PC-3 (cell line): ENCODE results near the gene ALDH7A1. TPM values are rescaled to one million over a fixed set of nuclear protein-coding genes. Genes with fewer than 3 reads are reported as not detected.

Experiments used
- ATAC-seq: fragments of 200-7000 bp; cut with Tn5 transposase; 2 replicates; pipeline ENCODE4 v1.9.1; 2020; ENCODE audit warnings: mild to moderate bottlenecking, moderate library complexity
- BruUV-seq: library from RNA; stranded (reverse); fragments of 400-500 nt; replicated peaks from 2 replicates; lab custom pipeline; 2021; lab: Mats Ljungman, UMichigan
- CTCF ChIA-PET: fragments of 300-600 bp; sonication (Branson Sonifier 250); formaldehyde crosslinking; loops from one replicate; lab custom pipeline; 2022; ENCODE audit warnings: antibody characterized with exemption; lab: Charles Lee
- POLR2A ChIA-PET: fragments of 300-600 bp; sonication (Branson Sonifier 250); formaldehyde crosslinking; loops from one replicate; lab custom pipeline; 2022; ENCODE audit warnings: antibody characterized with exemption; ENCODE audit not compliant: unreplicated experiment; lab: Charles Lee
- DNase-seq: peaks from one replicate; pipeline ENCODE4 v3.0.0-alpha.2; 2015
- H2AFZ ChIP-seq: fragments of 300-600 bp; sonication (generic); 2 replicates; pipeline ENCODE4 v1.6.0; 2016; ENCODE audit warnings: antibody characterized with exemption, low read length
- H3F3A ChIP-seq: fragments of 300-600 bp; sonication (generic); one replicate; pipeline ENCODE4 v1.6.0; 2017; ENCODE audit warnings: antibody characterized with exemption, low read length, control low read depth, mild to moderate bottlenecking; ENCODE audit not compliant: unreplicated experiment
- H3K27ac ChIP-seq: fragments of 300-600 bp; sonication (generic); 2 replicates; pipeline ENCODE4 v1.5.1; 2016; ENCODE audit warnings: mild to moderate bottlenecking, low read length
- H3K27me3 ChIP-seq: fragments of 300-600 bp; sonication (generic); 2 replicates; pipeline ENCODE4 v1.6.1; 2016; ENCODE audit warnings: low read length, mixed read lengths
- H3K36me3 ChIP-seq: fragments of 300-600 bp; sonication (generic); 2 replicates; pipeline ENCODE4 v1.6.1; 2016; ENCODE audit warnings: low read depth, mixed run types, low read length, mixed read lengths
- H3K4me1 ChIP-seq: fragments of 300-600 bp; sonication (generic); 2 replicates; pipeline ENCODE4 v1.5.1; 2016; ENCODE audit warnings: low read length; ENCODE audit not compliant: insufficient read depth
- H3K4me2 ChIP-seq: fragments of 300-600 bp; sonication (generic); 2 replicates; pipeline ENCODE4 v1.6.0; 2016; ENCODE audit warnings: low read length
- H3K4me3 ChIP-seq: fragments of 300-600 bp; sonication (generic); 2 replicates; pipeline ENCODE4 v1.5.1; 2016; ENCODE audit warnings: mild to moderate bottlenecking, low read length, mixed read lengths
- H3K79me2 ChIP-seq: fragments of 300-600 bp; sonication (generic); 2 replicates; pipeline ENCODE4 v1.6.1; 2017; ENCODE audit warnings: low read length, mixed read lengths
- H3K9ac ChIP-seq: fragments of 300-600 bp; sonication (generic); 2 replicates; pipeline ENCODE4 v1.6.0; 2016; ENCODE audit warnings: mild to moderate bottlenecking, low read length
- H3K9me2 ChIP-seq: fragments of 300-600 bp; sonication (generic); replicated peaks from 2 replicates; pipeline ENCODE4 v1.6.1; 2016; ENCODE audit warnings: mixed run types, low read length, mixed read lengths
- H3K9me3 ChIP-seq: fragments of 300-600 bp; sonication (generic); 2 replicates; pipeline ENCODE4 v1.6.1; 2016; ENCODE audit warnings: low read length, mixed read lengths
- H4K20me1 ChIP-seq: fragments of 300-600 bp; sonication (generic); 2 replicates; pipeline ENCODE4 v1.6.1; 2016; ENCODE audit warnings: low read length, mixed read lengths
- CTCF ChIP-seq: fragments of 300-600 bp; sonication (generic); conservative IDR thresholded peaks from 2 replicates; pipeline ENCODE4 v1.5.1; 2017; ENCODE audit warnings: antibody characterized with exemption, low read depth, mild to moderate bottlenecking, low read length
- EZH2 ChIP-seq: fragments of 300-600 bp; sonication (generic); IDR thresholded peaks from one replicate; pipeline ENCODE4 v1.6.1; 2017; ENCODE audit warnings: antibody characterized with exemption, mild to moderate bottlenecking, low read length; ENCODE audit not compliant: unreplicated experiment
- EZH2phosphoT487 ChIP-seq: fragments of 300-600 bp; sonication (generic); IDR thresholded peaks from 2 replicates; pipeline ENCODE4 v1.6.1; 2018; ENCODE audit warnings: mild to moderate bottlenecking, antibody characterized with exemption, low read length, borderline replicate concordance
- intact Hi-C: fragments of 100-400 bp; cut with micrococcal nuclease; formaldehyde crosslinking; loops from 2 replicates; pipeline ENCODE4 v1.9.0; 2023
- total RNA-seq: library from RNA; depleted of rRNA; stranded (reverse); fragments of >200 nt; gene quantifications from 2 replicates; pipeline ENCODE4 v1.2.3, GENCODE V29; 2014

ALDH7A1 gene
- total RNA-seq, 1 experiment from 2014 or later: 45.9 TPM

DNA sequence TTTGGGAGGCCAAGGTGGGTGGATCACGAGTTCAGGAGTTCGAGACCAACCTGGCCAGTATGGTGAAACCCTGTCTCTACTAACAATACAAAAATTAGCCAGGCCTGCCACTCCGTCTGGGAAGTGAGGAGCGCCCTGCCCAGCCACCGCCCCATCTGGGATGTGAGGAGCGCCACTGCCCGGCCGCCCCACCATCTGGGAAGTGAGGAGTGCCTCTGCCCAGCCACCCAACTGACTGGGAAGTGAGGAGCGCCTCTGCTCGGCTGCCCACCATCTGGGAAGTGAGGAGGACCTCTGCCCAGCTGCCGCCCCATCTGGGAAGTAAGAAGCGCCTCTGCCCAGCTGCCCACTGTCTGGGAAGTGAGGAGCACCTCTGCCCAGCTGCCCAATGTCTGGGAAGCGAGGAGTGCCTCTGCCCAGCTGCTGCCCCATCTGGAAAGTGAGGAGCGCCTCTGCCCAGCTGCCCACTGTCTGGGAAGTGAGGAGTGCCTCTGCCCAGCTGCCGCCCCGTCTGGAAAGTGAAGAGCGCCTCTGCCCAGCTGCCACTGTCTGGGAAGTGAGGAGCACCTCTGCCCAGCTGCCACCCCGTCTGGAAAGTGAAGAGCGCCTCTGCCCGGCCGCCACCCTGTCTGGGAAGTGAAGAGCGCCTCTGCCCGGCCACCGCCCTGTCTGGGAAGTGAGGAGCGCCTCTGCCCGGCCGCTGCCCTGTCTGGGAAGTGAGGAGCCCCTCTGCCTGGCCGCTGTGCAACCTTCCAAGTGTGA, 5.3 kb downstream of the ALDH7A1 start:
- H3K79me2 ChIP-seq: peaks cover 34% of the 10 kb centered on the region
- ChIA-PET CTCF (no interaction called here), POLR2A (no interaction called here)
- H3K27ac ChIP-seq: no peak overlapping the region
- H3K4me1 ChIP-seq: 0 out of 2 replicates have a peak, but pooled peaks cover 5% of the 10 kb centered on the region
- H3K4me3 ChIP-seq: no peak overlapping the region
- TF ChIP-seq EZH2: no peak
- TF ChIP-seq EZH2phosphoT487: no peak
- TF ChIP-seq CTCF: no peak
- DNase-seq (no peak), ATAC-seq (no peak)
- no peak overlapping the region for H3K4me2 ChIP-seq
- no peak overlapping the region for H2AFZ ChIP-seq
- no peaks in the 10 kb centered on the region for H4K20me1 ChIP-seq
- no peaks in the 10 kb centered on the region for H3K27me3 ChIP-seq
- H3K9ac ChIP-seq: no peak overlapping the region
- H3F3A ChIP-seq: no peaks in the 10 kb centered on the region
- intact Hi-C loops: loop anchor here (10.0 kb wide), 1 partner anchor 165 kb away; the partner anchor contains the start of gene GRAMD2B
- no TSS peak for BruUV-seq
- no peaks in the 10 kb centered on the region for H3K9me2 ChIP-seq
- no peaks in the 10 kb centered on the region for H3K9me3 ChIP-seq
- H3K36me3 ChIP-seq: peaks cover 8% of the 10 kb centered on the region

- H2AFZ ChIP-seq: no peak overlapping the region
- no peak overlapping the region for H3K9ac ChIP-seq
- H3K27me3 ChIP-seq: no peaks in the 10 kb centered on the region
- H3K36me3 ChIP-seq: peaks cover 8% of the 10 kb centered on the region
- ChIA-PET CTCF (no interaction called here), POLR2A (no interaction called here)
- intact Hi-C loops: no loop called here
- no peaks in the 10 kb centered on the region for H3K9me3 ChIP-seq
- no peaks in the 10 kb centered on the region for H3F3A ChIP-seq
- H3K4me1 ChIP-seq: 0 out of 2 replicates have a peak, but pooled peaks cover 5% of the 10 kb centered on the region
- BruUV-seq: no TSS peak
- H3K4me3 ChIP-seq: no peak overlapping the region
- H4K20me1 ChIP-seq: no peaks in the 10 kb centered on the region
- ATAC-seq: no peak
- no peak overlapping the region for H3K27ac ChIP-seq
- no peak overlapping the region for H3K4me2 ChIP-seq
- TF ChIP-seq EZH2 (no peak), EZH2phosphoT487 (no peak), CTCF (no peak)
- DNase-seq: no peak
- no peaks in the 10 kb centered on the region for H3K9me2 ChIP-seq
- H3K79me2 ChIP-seq: peaks cover 14% of the 10 kb centered on the region
Measured at GRCh38 chr5:126587551-126588390, 7.2 kb downstream of the ALDH7A1 start.

GRCh38 chr5:126583761-126584160, 11.3 kb downstream of the ALDH7A1 start:
- Histone ChIP-seq H3K27ac (no peak overlapping the region), H3K9me3 (no peaks in the 10 kb centered on the region), H3K4me2 (no peak overlapping the region), H3K9ac (no peak overlapping the region), H3F3A (no peaks in the 10 kb centered on the region), H3K36me3 (peaks cover 12% of the 10 kb centered on the region; the same call in 1 of the 2 replicates), H4K20me1 (no peaks in the 10 kb centered on the region), H3K9me2 (no peaks in the 10 kb centered on the region), H3K4me1 (no peaks in the 10 kb centered on the region), H3K4me3 (no peak overlapping the region), H3K79me2 (no peaks in the 10 kb centered on the region), H3K27me3 (no peaks in the 10 kb centered on the region), H2AFZ (no peak overlapping the region)
- no peak for TF ChIP-seq EZH2
- TF ChIP-seq CTCF: no peak
- no peak for TF ChIP-seq EZH2phosphoT487
- ATAC-seq (no peak), DNase-seq (no peak)
- BruUV-seq: no TSS peak
- ChIA-PET POLR2A (no interaction called here), CTCF (no interaction called here)
- intact Hi-C loops: no loop called here
